NT2/D1 (cell line): ENCODE data around the gene IMMT.

Source experiments
- DNase-seq: peaks from one replicate; pipeline ENCODE4 v3.0.0-alpha.2; 2011; ENCODE audit warnings: low read depth, low spot score
- H3K27me3 ChIP-seq: 2 replicates; pipeline ENCODE4 v1.6.0; 2011; ENCODE audit warnings: mild to moderate bottlenecking; ENCODE audit not compliant: insufficient read length, insufficient read depth
- H3K36me3 ChIP-seq: 2 replicates; pipeline ENCODE4 v1.6.1; 2011; ENCODE audit warnings: mild to moderate bottlenecking, low read length, mixed read lengths; ENCODE audit not compliant: insufficient read depth, insufficient read length
- H3K4me1 ChIP-seq: 2 replicates; pipeline ENCODE4 v1.5.1; 2011; ENCODE audit not compliant: insufficient read depth, insufficient read length
- H3K4me3 ChIP-seq: 2 replicates; pipeline ENCODE4 v1.5.1; 2011; ENCODE audit warnings: low read depth; ENCODE audit not compliant: insufficient read length
- H3K9ac ChIP-seq: 2 replicates; pipeline ENCODE4 v1.6.0; 2011; ENCODE audit warnings: low read depth; ENCODE audit not compliant: insufficient read length
- H3K9me3 ChIP-seq: 2 replicates; pipeline ENCODE4 v1.5.1; 2011; ENCODE audit warnings: mild to moderate bottlenecking, low read length; ENCODE audit not compliant: insufficient read depth
- SUZ12 ChIP-seq: IDR thresholded peaks from 2 replicates; pipeline ENCODE4 v1.6.1; 2011; ENCODE audit not compliant: insufficient read length, insufficient read depth; ENCODE audit errors: extremely low read depth
- YY1 ChIP-seq: IDR thresholded peaks from 2 replicates; pipeline ENCODE4 v1.6.1; 2011; ENCODE audit not compliant: insufficient read length, insufficient read depth
- ZNF274 ChIP-seq: IDR thresholded peaks from 2 replicates; pipeline ENCODE4 v1.6.1; 2011; ENCODE audit warnings: mild to moderate bottlenecking, low read depth, low read length

The IMMT gene

GRCh38 chr2:86118130-86118529 lies 77.1 kb downstream of the IMMT start:
- Histone ChIP-seq H3K9me3 (no peaks in the 10 kb centered on the region), H3K9ac (no peak overlapping the region), H3K36me3 (peaks cover 81% of the 10 kb centered on the region), H3K4me1 (no peaks in the 10 kb centered on the region), H3K4me3 (no peak overlapping the region), H3K27me3 (no peaks in the 10 kb centered on the region)
- DNase-seq = no peak
- TF ChIP-seq SUZ12 = no peak
- TF ChIP-seq ZNF274 = no peak
- TF ChIP-seq YY1 = no peak

DNA sequence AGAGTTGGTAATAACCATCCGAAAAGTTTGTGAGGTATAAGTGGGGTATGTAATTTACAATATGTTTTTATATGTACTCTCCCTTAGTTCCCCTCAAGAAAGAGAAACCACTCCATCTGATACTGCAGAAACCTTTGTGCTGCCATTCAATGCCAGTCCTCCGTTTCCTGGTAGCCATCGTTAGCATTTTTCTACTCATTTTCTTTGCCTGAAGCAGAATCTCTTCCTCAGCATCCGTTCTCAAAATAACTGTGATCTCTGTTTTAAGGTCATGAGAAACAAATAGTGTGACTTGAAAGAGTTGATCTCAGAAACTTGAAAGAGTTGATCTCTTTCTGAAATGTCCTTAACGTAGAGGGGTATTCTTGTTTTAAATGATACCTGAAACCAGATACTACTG lies 88.2 kb downstream of the IMMT start:
- DNase-seq = no peak

DNA sequence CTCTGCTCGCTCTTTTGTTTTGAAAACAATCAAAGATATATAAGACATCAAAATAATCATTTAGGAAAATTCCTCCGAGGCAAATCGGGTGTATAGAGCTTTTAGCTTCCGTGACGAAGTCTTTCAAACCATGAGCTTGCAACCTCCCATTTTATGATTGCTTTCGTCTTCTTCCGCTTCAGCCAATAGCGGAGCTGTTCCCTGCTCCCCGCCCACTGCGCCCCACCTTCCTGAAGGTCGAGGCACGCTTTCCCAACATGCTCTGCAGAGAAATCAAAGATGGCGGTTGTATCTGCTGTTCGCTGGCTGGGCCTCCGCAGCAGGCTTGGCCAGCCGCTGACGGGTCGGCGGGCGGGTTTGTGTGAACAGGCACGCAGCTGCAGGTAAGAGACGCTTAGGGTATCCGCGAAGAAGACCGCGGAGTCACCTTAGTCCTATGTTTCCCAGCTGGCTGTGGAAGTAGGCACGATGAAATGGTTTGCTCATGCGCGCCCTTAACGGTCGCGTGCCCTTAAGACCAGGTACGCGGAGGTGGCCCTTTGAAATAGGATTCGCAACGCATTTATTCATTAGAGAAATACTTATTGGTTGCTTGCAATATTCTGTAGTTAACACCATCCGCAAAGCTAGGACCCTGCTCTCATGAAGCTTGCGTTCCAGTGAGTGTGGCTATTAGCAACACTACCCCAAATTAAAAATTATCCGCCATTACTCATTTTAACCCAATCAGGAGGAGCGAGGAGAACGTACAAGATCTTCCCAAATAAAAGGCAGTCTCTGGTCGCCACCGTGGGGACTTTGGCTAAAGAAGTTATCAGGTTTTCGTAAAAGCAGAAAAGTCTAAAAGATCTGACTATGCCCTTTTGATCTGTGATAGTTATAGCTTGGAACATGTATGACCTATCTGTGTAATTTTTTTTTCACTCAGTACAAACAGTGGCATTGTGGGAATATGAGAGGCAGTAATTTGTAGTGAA lies 89.0 kb downstream of the IMMT start, which contains the start of gene PTCD3:
Gene PTCD3, plus strand, starts transcription at position 267 of the 977 bp plus-strand sequence. Its CDS starts 13 bp downstream, at position 280.
- Histone ChIP-seq H3K9me3 (no peaks in the 10 kb centered on the region), H3K36me3 (peaks cover 64% of the 10 kb centered on the region), H3K4me1 (no peaks in the 10 kb centered on the region), H3K9ac (peak within 1 kb of the TSS; percentile 96), H3K27me3 (no peaks in the 10 kb centered on the region), H3K4me3 (peak within 1 kb of the TSS; percentile 95)
- peak; percentile 94 for DNase-seq
- TF ChIP-seq SUZ12 (no peak), YY1 (peak; percentile 86)

More for the DNA sequence above, 88.2 kb downstream of the IMMT start:
- H3K4me1 ChIP-seq = no peaks in the 10 kb centered on the region
- no peaks in the 10 kb centered on the region for H3K27me3 ChIP-seq
- peak overlapping the region; percentile 96 for H3K9ac ChIP-seq
- H3K4me3 ChIP-seq = peak overlapping the region; percentile 95
- peaks cover 62% of the 10 kb centered on the region for H3K36me3 ChIP-seq
- TF ChIP-seq SUZ12 = no peak
- TF ChIP-seq ZNF274 = no peak
- no peak for TF ChIP-seq YY1
- no peaks in the 10 kb centered on the region for H3K9me3 ChIP-seq

DNA sequence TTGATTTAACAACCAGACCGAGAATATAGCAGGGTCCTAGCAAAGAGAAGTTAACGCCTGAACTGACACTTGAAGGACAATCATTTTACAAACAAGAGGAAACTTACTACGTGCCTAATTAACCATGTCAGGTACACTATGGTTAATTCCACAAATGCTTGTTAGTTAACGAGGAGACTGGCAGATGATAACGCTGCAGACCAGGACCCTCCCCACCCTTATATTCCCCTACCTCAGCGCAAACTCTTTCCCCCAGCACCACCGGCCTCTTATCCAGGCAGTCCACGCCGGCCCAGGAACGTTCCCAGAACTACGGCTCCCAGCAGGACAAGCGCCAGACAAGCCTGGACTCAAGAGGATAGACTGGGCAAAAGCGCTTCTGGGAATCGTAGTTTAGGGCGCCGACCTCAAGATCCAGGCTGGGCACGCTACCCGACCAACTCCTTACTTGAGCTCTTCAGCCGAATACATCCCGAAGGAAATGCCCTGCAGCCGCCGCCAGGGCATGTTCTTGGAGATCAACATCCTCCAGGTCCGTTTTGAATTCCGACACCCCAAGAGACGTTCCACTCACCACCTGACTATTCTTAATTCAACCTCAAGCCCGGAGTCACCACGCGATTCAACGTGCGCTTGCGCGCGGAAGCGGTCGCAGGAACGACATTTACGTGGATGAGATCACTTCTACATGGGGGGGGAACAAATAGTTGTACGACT lies 89.9 kb downstream of the IMMT start, which contains the start of gene POLR1A:
Gene POLR1A, minus strand, starts transcription at position 635 of the 717 bp plus-strand sequence. Its CDS starts 110 bp downstream, at position 525.
- peak within 1 kb of the TSS; percentile 95 for H3K4me3 ChIP-seq
- DNase-seq = peak; percentile 89
- H3K27me3 ChIP-seq = no peaks in the 10 kb centered on the region
- no peaks in the 10 kb centered on the region for H3K4me1 ChIP-seq
- H3K9me3 ChIP-seq = no peaks in the 10 kb centered on the region
- peaks cover 64% of the 10 kb centered on the region for H3K36me3 ChIP-seq
- TF ChIP-seq YY1 (no peak), ZNF274 (no peak), SUZ12 (no peak)
- peak within 1 kb of the TSS; percentile 96 for H3K9ac ChIP-seq

DNA sequence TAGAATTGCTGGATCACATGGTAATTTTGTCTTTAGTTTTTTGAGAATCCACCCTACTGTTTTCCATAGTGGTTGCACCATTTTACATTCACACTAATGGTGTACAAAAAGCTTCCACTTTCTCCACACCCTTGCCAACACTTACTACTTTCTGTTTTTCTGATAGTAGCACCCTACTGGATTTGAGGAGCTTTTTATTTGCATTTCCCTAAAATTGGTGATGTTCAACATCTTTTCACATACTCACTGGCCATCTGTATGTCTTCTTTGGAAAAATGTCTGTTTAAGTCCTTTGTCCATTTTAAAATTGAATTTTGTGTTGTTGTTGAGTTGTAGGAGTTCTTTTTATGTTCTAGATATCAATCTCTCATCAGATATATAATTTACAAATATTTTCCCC lies 93.1 kb downstream of the IMMT start:
- Histone ChIP-seq H3K9me3 (no peaks in the 10 kb centered on the region), H3K4me1 (no peaks in the 10 kb centered on the region), H3K27me3 (no peaks in the 10 kb centered on the region), H3K9ac (no peak overlapping the region), H3K36me3 (peaks cover 62% of the 10 kb centered on the region), H3K4me3 (no peak overlapping the region)
- DNase-seq = no peak
- TF ChIP-seq ZNF274 (no peak), YY1 (no peak), SUZ12 (no peak)

DNA sequence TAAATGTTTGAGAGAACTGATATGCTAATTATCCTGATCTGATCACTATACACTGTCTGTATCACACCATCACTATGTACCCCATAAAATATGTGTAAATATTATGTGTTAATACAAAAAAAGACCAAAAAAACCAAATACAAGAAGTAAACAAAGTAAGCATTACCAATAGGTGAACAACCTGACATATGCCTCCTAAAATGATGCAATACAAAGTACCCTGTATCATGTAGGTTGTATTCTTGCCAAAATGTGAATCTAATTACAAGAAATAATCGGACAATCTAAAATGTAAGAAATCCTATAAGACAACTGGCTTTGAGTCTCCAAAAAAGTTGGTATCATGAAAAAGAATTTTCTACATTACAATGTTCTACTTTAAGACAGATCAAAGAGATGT lies 97.3 kb downstream of the IMMT start:
- Histone ChIP-seq H3K9me3 (no peaks in the 10 kb centered on the region), H3K4me3 (no peak overlapping the region), H3K36me3 (peaks cover 62% of the 10 kb centered on the region), H3K4me1 (peaks cover 2% of the 10 kb centered on the region), H3K9ac (no peak overlapping the region), H3K27me3 (no peaks in the 10 kb centered on the region)
- no peak for DNase-seq
- TF ChIP-seq YY1 (no peak), SUZ12 (no peak), ZNF274 (no peak)
